Motor neuron (in vitro differentiated cells): ENCODE measurements around the gene SMIM38. TPM values are rescaled to one million over a fixed set of nuclear protein-coding genes. Genes with fewer than 3 reads are reported as not detected.
"Not testable (repeated sequence)": the region's sequence is repeated elsewhere in the genome, so short reads cannot be mapped to it uniquely, and the experiment has no call there.

Source experiments
- ATAC-seq, 8 experiments: fragments of 200-7000 bp; cut with Tn5 transposase; replicated peaks in 6 of 8; 2 replicates each; pipeline ENCODE4 v1.8.0; 2021; ENCODE audit warnings: mild to moderate bottlenecking in 8 of 8, moderate library complexity in 8 of 8
- H3K27ac ChIP-seq, 2 donors: fragments of 250-450 bp; sonication (Bioruptor Pico); 2 replicates each; pipeline ENCODE4 v1.9.0; 2021; ENCODE audit warnings: antibody characterized with exemption in 2 of 2, mild to moderate bottlenecking in 2 of 2, moderate library complexity in 1 of 2
- H3K4me1 ChIP-seq, 2 donors: fragments of 250-450 bp; sonication (Bioruptor Pico); replicated peaks in 1 of 2; 2 replicates each; pipeline ENCODE4 v1.6.1; 2021; ENCODE audit warnings: antibody characterized with exemption in 2 of 2, mild to moderate bottlenecking in 2 of 2, moderate library complexity in 1 of 2
- H3K4me3 ChIP-seq, 5 donors: fragments of 250-450 bp; sonication (Bioruptor Pico); 2 replicates each; pipeline ENCODE4 v1.9.0; 2021; ENCODE audit warnings: antibody characterized with exemption in 5 of 5, mild to moderate bottlenecking in 5 of 5, moderate library complexity in 4 of 5
- WGBS, 10 experiments: fragments of 450-650 bp; shearing (Covaris generic); methylation state at CpG; one replicate each; pipeline ENCODE4 v1.0.0; 2022; 5-methylcytosine and 5-hydroxymethylcytosine counted together
- in situ Hi-C, 9 experiments: fragments of 400-800 bp; cut with MboI; loops; one replicate each; pipeline ENCODE4 v1.15.0; 2021; ENCODE audit warnings: low sequenced_read_pairs in 9 of 9, low pct_unique_long_range_greater_than_20kb in 2 of 9; ENCODE audit not compliant: unreplicated experiment in 9 of 9
- total RNA-seq, 8 experiments: library from RNA; unstranded; fragments of 300-600 nt; gene quantifications; 2 replicates each; pipeline versions ENCODE4 v1.2.3 to v1.2.4, GENCODE V29; 2022

Gene SMIM38
- total RNA-seq, 8 experiments from 2014 or later, result 0.14 to 1.2 (median 0.56) TPM; not detected in 1

DNA sequence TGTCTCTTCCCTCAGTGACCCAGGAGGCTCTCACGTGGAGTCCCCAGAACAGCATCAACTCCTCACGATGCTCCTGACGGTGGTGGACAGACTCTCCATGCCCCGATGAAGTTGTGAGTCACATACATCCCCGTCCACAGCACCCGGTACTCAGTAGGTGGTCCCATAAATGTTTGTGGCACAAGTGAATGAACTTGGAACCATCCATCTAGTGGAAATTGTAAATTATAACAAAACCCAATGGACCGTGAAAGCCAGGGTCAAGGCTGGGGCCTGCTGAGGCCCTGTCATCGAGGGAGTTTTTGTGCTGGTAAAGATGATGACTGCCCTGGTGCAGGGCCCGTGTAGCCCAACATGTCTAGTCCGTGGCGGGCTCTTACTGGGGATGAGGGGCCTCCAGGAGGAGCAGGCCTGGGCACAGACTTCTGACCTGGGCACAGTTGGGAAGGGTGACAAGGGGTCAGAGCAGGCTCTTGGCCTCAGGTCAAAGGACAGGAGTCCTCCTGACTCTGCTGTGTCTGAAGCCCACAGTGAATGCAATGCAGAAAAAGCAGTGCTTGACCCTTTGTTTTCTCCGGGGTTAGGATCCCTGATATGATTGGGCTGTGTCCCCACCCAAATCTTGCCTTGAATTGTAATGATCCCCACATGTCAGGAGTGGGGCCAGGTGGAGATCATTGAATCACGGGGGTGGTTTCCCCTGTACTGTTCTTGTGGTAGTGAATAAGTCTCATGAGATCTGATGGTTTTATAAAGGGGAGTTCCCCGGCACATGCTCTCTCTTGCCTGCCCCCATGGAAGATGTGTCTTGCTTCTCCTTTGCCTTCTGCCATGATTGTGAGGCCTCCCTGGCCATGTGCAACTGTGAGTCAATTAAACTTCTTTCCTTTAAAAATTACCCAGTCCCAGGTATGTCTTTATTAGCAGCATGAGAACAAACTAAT is 20.0 kb upstream of the SMIM38 start:
- no peak overlapping the region for H3K27ac ChIP-seq
- ATAC-seq, result peak in 2 of 8 experiments; percentile 34 to 44
- in situ Hi-C loops, result no loop called here
- no peak overlapping the region for H3K4me3 ChIP-seq
- 20 to 92% (median 65%) methylated on average over 1 to 6 of the region's 14 CpGs; no CpG with 5 or more reads in 2 of the 10 experiments for WGBS, 10 experiments
- peaks cover 4 to 5% of the 10 kb centered on the region in 2 donors for H3K4me1 ChIP-seq

DNA sequence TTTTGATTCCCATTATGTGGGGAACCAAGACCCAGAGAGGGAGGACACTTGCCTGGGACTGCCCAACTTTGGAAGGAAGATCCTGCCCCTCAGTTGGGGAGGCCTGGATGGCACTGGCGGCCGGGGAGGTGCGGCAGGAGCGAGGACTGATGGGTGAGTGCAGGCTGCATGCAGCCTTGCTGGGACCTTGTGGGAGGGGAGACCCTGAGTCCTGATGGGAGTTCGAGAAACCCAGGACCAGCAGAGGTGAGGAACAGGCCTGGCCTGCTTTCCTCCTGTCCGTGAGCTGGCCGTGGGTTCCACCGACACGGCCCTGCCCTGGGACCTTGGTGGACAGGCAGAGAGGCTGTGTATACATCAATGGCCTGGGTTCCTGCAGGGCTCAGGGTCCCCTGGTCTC is 19.3 kb upstream of the SMIM38 start:
- 50 to 100% (median 90%) methylated on average over 1 to 2 of the region's 9 CpGs; no CpG with 5 or more reads in 5 of the 10 experiments for WGBS, 10 experiments
- no peak for ATAC-seq
- Histone ChIP-seq H3K27ac (no peak overlapping the region), H3K4me3 (no peak overlapping the region), H3K4me1 (peaks cover 4 to 5% of the 10 kb centered on the region in 2 donors)
- in situ Hi-C loops, result no loop called here

DNA sequence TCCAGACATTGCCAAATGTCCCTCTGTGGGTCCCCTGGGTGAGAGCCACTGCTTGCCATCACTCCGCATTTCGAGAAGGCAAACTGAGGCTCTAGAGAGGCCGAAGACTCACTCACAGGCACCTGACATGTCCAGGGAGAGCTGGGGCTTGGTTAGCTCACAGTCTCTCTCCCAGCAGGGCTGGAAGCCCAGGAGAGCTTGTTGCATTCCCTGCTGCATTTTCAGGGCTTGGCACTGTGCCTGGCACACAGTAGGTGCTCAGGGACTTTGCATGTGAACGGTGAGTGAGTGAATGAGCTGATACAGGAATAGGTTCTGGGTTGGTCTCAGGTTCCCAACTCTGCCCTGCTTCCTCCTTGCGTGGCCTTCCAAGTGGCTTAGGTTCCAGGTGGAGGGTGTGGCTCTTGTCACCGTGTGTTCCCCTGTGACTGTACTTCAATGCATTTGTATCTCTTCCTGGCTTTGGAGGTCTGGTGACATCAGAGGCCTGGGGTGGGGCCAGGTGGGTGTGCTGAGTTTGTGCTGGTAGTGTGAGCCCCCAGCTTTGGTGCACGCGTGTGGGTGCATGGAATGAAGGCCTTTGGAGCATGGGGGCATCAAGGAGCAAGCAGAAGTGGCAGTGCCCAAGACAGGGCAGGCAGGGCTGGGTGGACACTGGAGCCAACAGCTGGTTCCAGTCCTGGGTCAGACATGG is 18.4 kb upstream of the SMIM38 start:
- in situ Hi-C loops, result no loop called here
- Histone ChIP-seq H3K4me1 (peaks cover 0 to 5% of the 10 kb centered on the region in 2 donors), H3K27ac (no peak overlapping the region), H3K4me3 (no peak overlapping the region)
- WGBS, 10 experiments, result 80 to 96% (median 92%) methylated on average over 1 to 6 of the region's 8 CpGs; no CpG with 5 or more reads in 3 of the 10 experiments
- no peak for ATAC-seq

DNA sequence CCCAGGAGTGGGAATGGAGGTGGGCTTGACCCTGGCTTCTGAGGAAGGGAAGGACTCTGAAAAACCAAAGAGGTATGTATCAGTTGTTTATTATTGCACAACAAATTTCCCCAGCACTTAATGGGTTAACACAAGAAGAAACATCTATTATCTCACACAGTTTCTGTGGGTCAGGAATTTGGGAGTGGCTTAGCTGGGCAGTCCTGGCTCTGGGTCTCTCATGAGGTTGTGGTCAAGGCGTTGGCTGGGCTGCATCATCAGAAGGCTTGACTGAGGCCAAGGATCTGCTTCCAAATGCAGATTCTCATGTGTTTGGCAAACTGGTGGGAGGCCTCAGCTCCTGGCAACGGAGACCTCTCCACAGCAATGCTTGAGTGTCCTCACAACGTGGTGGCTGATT is 17.5 kb upstream of the SMIM38 start:
- ATAC-seq, result peak in 3 of 8 experiments; percentile 37 to 98 (median 98)
- in situ Hi-C loops, result no loop called here
- Histone ChIP-seq H3K4me3 (no peak overlapping the region), H3K27ac (no peak overlapping the region), H3K4me1 (peaks cover 0 to 5% of the 10 kb centered on the region in 2 donors)
- 0 to 80% (median 29%) methylated on average over 1 to 2 of the region's 3 CpGs; no CpG with 5 or more reads in 6 of the 10 experiments for WGBS, 10 experiments

GRCh38 chr11:69140161-69140560 is 15.6 kb upstream of the SMIM38 start:
- WGBS, 10 experiments, result 75 to 100% (median 92%) methylated on average over 1 to 7 of the region's 7 CpGs; no CpG with 5 or more reads in 1 of the 10 experiments
- in situ Hi-C loops, ATAC-seq, H3K4me1 ChIP-seq, H3K4me3 ChIP-seq, H3K27ac ChIP-seq: not testable (repeated sequence)

DNA sequence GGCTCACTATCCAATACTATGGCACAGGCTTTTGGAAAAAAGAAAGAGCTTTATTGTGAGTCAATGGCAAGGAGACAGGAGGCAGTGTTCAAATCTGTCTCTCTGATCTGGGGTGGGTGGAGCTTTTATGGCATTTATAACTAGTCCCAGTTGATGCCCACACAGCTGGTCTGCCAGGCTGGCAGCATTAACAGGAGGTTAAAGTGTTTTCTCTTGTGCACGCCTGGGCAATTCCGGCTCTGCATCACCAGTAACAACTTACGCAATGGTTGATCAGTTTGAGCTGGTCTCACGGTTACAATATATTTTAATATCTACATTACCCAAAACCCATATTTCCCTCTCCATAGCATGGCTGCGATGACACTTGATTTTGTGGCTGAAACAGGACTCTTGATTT is 15.1 kb upstream of the SMIM38 start:
- Histone ChIP-seq H3K4me3 (no peak overlapping the region), H3K4me1 (peaks cover 0 to 2% of the 10 kb centered on the region in 2 donors), H3K27ac (no peak overlapping the region)
- WGBS, 10 experiments, result 20 to 100% (median 90%) methylated on average over 1 to 4 of the region's 5 CpGs; no CpG with 5 or more reads in 2 of the 10 experiments
- in situ Hi-C loops, result no loop called here
- no peak for ATAC-seq

DNA sequence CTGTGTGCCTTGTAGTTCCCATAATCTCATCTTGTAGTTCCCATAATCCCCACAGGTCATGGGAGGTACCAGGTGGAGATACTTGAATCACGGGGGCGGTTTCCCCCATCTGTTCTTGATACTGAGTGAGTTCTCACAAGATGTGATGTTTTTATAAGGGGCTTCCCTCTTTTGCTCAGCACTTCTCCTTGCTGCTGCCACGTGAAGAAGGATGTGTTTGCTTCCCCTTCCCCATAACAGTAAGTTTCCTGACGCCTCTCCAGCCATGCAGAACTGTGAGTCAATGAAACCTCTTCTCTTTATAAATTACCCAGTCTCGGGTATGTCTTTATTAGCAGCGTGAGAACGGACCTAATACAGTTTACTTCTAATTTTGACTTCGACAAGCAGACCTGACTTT is 14.0 kb upstream of the SMIM38 start:
- Histone ChIP-seq H3K4me1 (no peaks in the 10 kb centered on the region), H3K4me3 (no peak overlapping the region), H3K27ac (no peak overlapping the region)
- in situ Hi-C loops, result no loop called here
- 50 to 93% (median 76%) methylated on average over 1 to 8 of the region's 8 CpGs for WGBS, 10 experiments
- ATAC-seq, result no peak

DNA sequence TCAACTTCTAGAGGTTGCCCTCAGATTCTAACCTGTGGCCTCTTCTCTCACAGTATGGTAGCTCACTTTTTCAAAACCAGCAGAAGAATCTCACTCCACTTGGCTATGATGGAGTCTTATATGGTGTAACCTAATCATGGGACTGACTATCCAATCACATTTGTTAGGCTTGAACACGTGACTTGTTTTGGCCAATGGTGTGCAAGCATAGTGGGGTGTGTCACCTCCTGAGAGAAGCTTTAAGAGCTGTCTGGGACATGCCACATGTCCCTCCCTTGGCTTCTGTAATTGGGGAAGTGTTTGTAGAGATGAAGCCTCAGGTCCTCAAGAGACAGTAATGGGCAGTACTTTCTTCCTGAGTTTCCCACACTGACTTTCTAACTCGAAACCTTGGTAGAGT is 12.8 kb upstream of the SMIM38 start:
- 47 to 83% (median 71%) methylated on average over 1 to 2 of the region's 2 CpGs; no CpG with 5 or more reads in 5 of the 10 experiments for WGBS, 10 experiments
- Histone ChIP-seq H3K27ac (no peak overlapping the region), H3K4me1 (no peaks in the 10 kb centered on the region), H3K4me3 (no peak overlapping the region)
- in situ Hi-C loops, result no loop called here
- no peak for ATAC-seq

GRCh38 chr11:69144316-69145049 is 11.3 kb upstream of the SMIM38 start:
- in situ Hi-C loops, result no loop called here
- no peak overlapping the region for H3K27ac ChIP-seq
- WGBS, 10 experiments, result 7 to 92% (median 54%) methylated on average over 2 to 5 of the region's 7 CpGs; no CpG with 5 or more reads in 1 of the 10 experiments
- no peak overlapping the region for H3K4me3 ChIP-seq
- peak in 3 of 8 experiments; percentile 27 to 77 (median 49) for ATAC-seq
- H3K4me1 ChIP-seq, result no peaks in the 10 kb centered on the region

- ATAC-seq, result peak in 2 of 8 experiments; percentile 36 to 45
- WGBS, 10 experiments, result 0 to 100% (median 82%) methylated on average over 1 to 4 of the region's 4 CpGs; no CpG with 5 or more reads in 2 of the 10 experiments
- H3K4me1 ChIP-seq, result no peaks in the 10 kb centered on the region
- no peak overlapping the region for H3K4me3 ChIP-seq
- no peak overlapping the region for H3K27ac ChIP-seq
- in situ Hi-C loops, result no loop called here
Observed at GRCh38 chr11:69145050-69145380, 10.7 kb upstream of the SMIM38 start.

DNA sequence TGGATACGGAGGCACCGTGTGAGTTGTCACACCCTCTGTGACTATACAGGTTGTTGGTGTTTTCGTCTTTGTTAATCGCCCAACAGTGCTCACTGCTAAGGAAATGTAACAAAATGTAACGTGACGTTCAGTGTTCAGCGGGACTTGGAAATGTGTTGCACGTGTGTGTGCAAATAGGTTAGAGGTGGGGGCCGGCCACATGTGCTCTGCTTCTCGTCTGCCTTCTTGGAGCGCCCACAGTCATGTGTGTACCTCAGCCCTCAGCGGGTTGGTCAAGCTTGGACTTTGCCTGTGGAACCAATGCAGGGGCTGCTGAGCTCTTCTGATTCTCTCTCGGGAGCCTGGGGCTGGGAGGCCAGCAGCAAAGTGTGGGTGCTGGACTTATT is 7.4 kb upstream of the SMIM38 start:
- WGBS, 10 experiments, result 50 to 100% (median 96%) methylated on average over 2 to 13 of the region's 13 CpGs; no CpG with 5 or more reads in 5 of the 10 experiments

DNA sequence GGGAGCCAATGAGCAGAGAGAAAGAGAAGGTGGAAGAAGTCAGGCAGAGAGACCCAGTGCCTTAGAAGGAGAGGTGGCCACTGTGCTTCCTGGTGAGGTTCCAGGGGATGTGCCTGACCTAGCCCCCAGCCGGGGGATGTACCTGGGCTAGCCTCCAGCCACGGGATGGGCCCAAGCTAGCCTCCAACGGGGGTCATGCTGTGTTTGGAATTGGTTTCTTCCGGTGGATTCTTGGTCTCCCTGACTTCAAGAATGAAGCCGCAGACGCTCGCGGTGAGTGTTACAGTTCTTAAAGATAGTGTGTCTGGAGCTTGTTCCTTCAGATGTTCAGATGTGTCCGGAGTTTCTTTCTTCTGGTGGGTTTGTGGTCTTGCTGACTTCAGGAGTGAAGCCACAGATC is 6.9 kb upstream of the SMIM38 start:
- in situ Hi-C loops, result no loop called here
- H3K4me1 ChIP-seq, result peaks cover 22 to 25% of the 10 kb centered on the region in 2 donors
- H3K4me3 ChIP-seq, result no peak overlapping the region
- no peak for ATAC-seq
- H3K27ac ChIP-seq, result no peak overlapping the region
- whole genome bisulfite sequencing, 10 experiments, result 30 to 96% (median 87%) methylated on average over 2 to 6 of the region's 9 CpGs; no CpG with 5 or more reads in 4 of the 10 experiments

More for the DNA sequence above, 7.4 kb upstream of the SMIM38 start:
- in situ Hi-C loops, result no loop called here
- Histone ChIP-seq H3K4me3 (no peak overlapping the region), H3K27ac (no peak overlapping the region), H3K4me1 (peaks cover 19 to 22% of the 10 kb centered on the region in 2 donors)
- no peak for ATAC-seq
